Activated naive CD8-positive, alpha-beta T cell treated with anti-CD3 and anti-CD28 coated beads, Interleukin-2, amount 10 ng/mL, durations not matched to agents 7 days and 5 days (primary cell): ENCODE measurements around the gene NPHS1. TPM values are rescaled to one million over a fixed set of nuclear protein-coding genes. Genes with fewer than 3 reads are reported as not detected.
"Not testable (repeated sequence)": the region's sequence is repeated elsewhere in the genome, so short reads cannot be mapped to it uniquely, and the experiment has no call there.

Source experiments
- ATAC-seq: fragments of 150-1000 bp; cut with Tn5 transposase; one replicate; pipeline ENCODE4 v1.10.0; 2021; ENCODE audit warnings: low read depth, moderate library complexity
- POLR2A ChIA-PET: fragments of 350-600 bp; sonication (Branson Sonifier 250); formaldehyde crosslinking; loops from one replicate; lab custom pipeline; 2021; ENCODE audit warnings: antibody characterized with exemption; lab: Charles Lee
- DNase-seq: peaks from one replicate; pipeline ENCODE4 v3.0.0; 2021
- H3K27ac Mint-ChIP-seq: one replicate; pipeline ENCODE4 v1.8.0; 2022; ENCODE audit warnings: mild to moderate bottlenecking, mixed read lengths
- H3K27me3 Mint-ChIP-seq: one replicate; pipeline ENCODE4 v1.8.0; 2022; ENCODE audit warnings: mild to moderate bottlenecking, moderate library complexity, mixed read lengths
- H3K36me3 Mint-ChIP-seq: one replicate; pipeline ENCODE4 v1.8.0; 2021; ENCODE audit warnings: mild to moderate bottlenecking, mixed read lengths
- H3K4me1 Mint-ChIP-seq: one replicate; pipeline ENCODE4 v1.8.0; 2021; ENCODE audit warnings: mixed read lengths
- H3K4me3 Mint-ChIP-seq: one replicate; pipeline ENCODE4 v1.8.0; 2022; ENCODE audit warnings: mild to moderate bottlenecking, moderate library complexity, mixed read lengths
- H3K9me3 Mint-ChIP-seq: one replicate; pipeline ENCODE4 v1.8.0; 2021; ENCODE audit warnings: mixed read lengths
- total RNA-seq, 2 experiments: library from RNA; stranded (reverse); gene quantifications; one replicate each; pipeline ENCODE4 v1.2.3, GENCODE V29; 2021

NPHS1 gene
- total RNA-seq, 2 experiments from 2014 or later: 0.40 TPM; not detected in 1

GRCh38 chr19:35811317-35812219, 40.7 kb downstream of the NPHS1 start:
- Mint-ChIP-seq H3K27ac (no peak overlapping the region), H3K9me3 (no peaks in the 10 kb centered on the region), H3K27me3 (peaks cover 21% of the 10 kb centered on the region), H3K4me3 (no peak overlapping the region), H3K4me1 (no peaks in the 10 kb centered on the region), H3K36me3 (no peaks in the 10 kb centered on the region)
- POLR2A ChIA-PET: no interaction called here
- DNase-seq (no peak), ATAC-seq (no peak)

- Mint-ChIP-seq H3K4me3 (no peak overlapping the region), H3K27me3 (peaks cover 13% of the 10 kb centered on the region), H3K4me1 (peaks cover 9% of the 10 kb centered on the region), H3K9me3 (no peaks in the 10 kb centered on the region), H3K27ac (no peak overlapping the region), H3K36me3 (no peaks in the 10 kb centered on the region)
- ATAC-seq: no peak
- DNase-seq: no peak
- POLR2A ChIA-PET: no interaction called here
Measured at GRCh38 chr19:35807633-35808032, 44.7 kb downstream of the NPHS1 start.

- Mint-ChIP-seq H3K4me1 (peaks cover 9% of the 10 kb centered on the region), H3K9me3 (no peaks in the 10 kb centered on the region), H3K4me3 (no peak overlapping the region), H3K27me3 (peaks cover 13% of the 10 kb centered on the region), H3K27ac (no peak overlapping the region), H3K36me3 (no peaks in the 10 kb centered on the region)
- no peak for ATAC-seq
- no peak for DNase-seq
- POLR2A ChIA-PET: no interaction called here
Measured at GRCh38 chr19:35806597-35806996, 45.7 kb downstream of the NPHS1 start.

- peaks cover 8% of the 10 kb centered on the region for H3K27me3 Mint-ChIP-seq
- no peak for DNase-seq
- H3K27ac Mint-ChIP-seq: no peak overlapping the region
- no peak overlapping the region for H3K4me3 Mint-ChIP-seq
- no peaks in the 10 kb centered on the region for H3K9me3 Mint-ChIP-seq
- peaks cover 9% of the 10 kb centered on the region for H3K4me1 Mint-ChIP-seq
- ATAC-seq: no peak
- POLR2A ChIA-PET: no interaction called here
- H3K36me3 Mint-ChIP-seq: no peaks in the 10 kb centered on the region
Measured at GRCh38 chr19:35805526-35806102, 46.7 kb downstream of the NPHS1 start.

GRCh38 chr19:35801828-35802227, 50.5 kb downstream of the NPHS1 start:
- DNase-seq (no peak), ATAC-seq (no peak)
- Mint-ChIP-seq H3K4me1 (peaks cover 14% of the 10 kb centered on the region), H3K9me3 (no peaks in the 10 kb centered on the region), H3K27me3 (peaks cover 24% of the 10 kb centered on the region), H3K27ac (no peak overlapping the region), H3K36me3 (no peaks in the 10 kb centered on the region), H3K4me3 (no peak overlapping the region)
- POLR2A ChIA-PET: no interaction called here

GRCh38 chr19:35797663-35798062, 54.6 kb downstream of the NPHS1 start:
- Mint-ChIP-seq H3K4me1 (peaks cover 6% of the 10 kb centered on the region), H3K9me3 (no peaks in the 10 kb centered on the region), H3K36me3 (no peaks in the 10 kb centered on the region), H3K4me3 (no peak overlapping the region), H3K27ac (no peak overlapping the region), H3K27me3 (peaks cover 40% of the 10 kb centered on the region)
- no peak for DNase-seq
- POLR2A ChIA-PET: interaction anchor here (0.5 kb wide), 1 partner anchor 92 kb away, joined by 3 read pairs; no protein-coding TSS in a partner anchor
- peak; percentile 36 for ATAC-seq

- DNase-seq: no peak
- H3K27me3 Mint-ChIP-seq: peaks cover 40% of the 10 kb centered on the region
- H3K4me1 Mint-ChIP-seq: peaks cover 6% of the 10 kb centered on the region
- POLR2A ChIA-PET: no interaction called here
- H3K36me3 Mint-ChIP-seq: no peaks in the 10 kb centered on the region
- ATAC-seq: no peak
- no peak overlapping the region for H3K4me3 Mint-ChIP-seq
- H3K9me3 Mint-ChIP-seq: no peaks in the 10 kb centered on the region
- H3K27ac Mint-ChIP-seq: no peak overlapping the region
Measured at GRCh38 chr19:35796645-35797542, 55.4 kb downstream of the NPHS1 start.

- H3K36me3 Mint-ChIP-seq, H3K4me1 Mint-ChIP-seq, H3K27ac Mint-ChIP-seq, DNase-seq, H3K4me3 Mint-ChIP-seq, ATAC-seq, H3K9me3 Mint-ChIP-seq, POLR2A ChIA-PET: not testable (repeated sequence)
- H3K27me3 Mint-ChIP-seq: peaks cover 40% of the 10 kb centered on the region
Measured at GRCh38 chr19:35795564-35795963, 56.7 kb downstream of the NPHS1 start.

GRCh38 chr19:35793381-35794165, 58.7 kb downstream of the NPHS1 start:
- no peak for ATAC-seq
- H3K27me3 Mint-ChIP-seq: peaks cover 33% of the 10 kb centered on the region
- no peaks in the 10 kb centered on the region for H3K36me3 Mint-ChIP-seq
- POLR2A ChIA-PET: no interaction called here
- no peaks in the 10 kb centered on the region for H3K9me3 Mint-ChIP-seq
- DNase-seq: no peak
- peaks cover 6% of the 10 kb centered on the region for H3K4me1 Mint-ChIP-seq
- no peak overlapping the region for H3K27ac Mint-ChIP-seq
- no peak overlapping the region for H3K4me3 Mint-ChIP-seq

- no peak overlapping the region for H3K27ac Mint-ChIP-seq
- peaks cover 26% of the 10 kb centered on the region for H3K27me3 Mint-ChIP-seq
- H3K4me3 Mint-ChIP-seq: no peak overlapping the region
- POLR2A ChIA-PET: no interaction called here
- DNase-seq: no peak
- H3K4me1 Mint-ChIP-seq: peaks cover 6% of the 10 kb centered on the region
- H3K36me3 Mint-ChIP-seq: no peaks in the 10 kb centered on the region
- no peaks in the 10 kb centered on the region for H3K9me3 Mint-ChIP-seq
- no peak for ATAC-seq
Measured at GRCh38 chr19:35792888-35793287, 59.4 kb downstream of the NPHS1 start.

- ATAC-seq (no peak), DNase-seq (no peak)
- no peaks in the 10 kb centered on the region for H3K9me3 Mint-ChIP-seq
- H3K36me3 Mint-ChIP-seq: no peaks in the 10 kb centered on the region
- POLR2A ChIA-PET: no interaction called here
- H3K4me1 Mint-ChIP-seq: peaks cover 5% of the 10 kb centered on the region
- peaks cover 21% of the 10 kb centered on the region for H3K27me3 Mint-ChIP-seq
- H3K27ac Mint-ChIP-seq: no peak overlapping the region
- no peak overlapping the region for H3K4me3 Mint-ChIP-seq
Measured at GRCh38 chr19:35792312-35792711, 60.0 kb downstream of the NPHS1 start.

- Mint-ChIP-seq H3K4me3 (no peak overlapping the region), H3K27me3 (peaks cover 16% of the 10 kb centered on the region), H3K9me3 (no peaks in the 10 kb centered on the region), H3K27ac (no peak overlapping the region), H3K36me3 (no peaks in the 10 kb centered on the region), H3K4me1 (peaks cover under 1% of the 10 kb centered on the region)
- no peak for DNase-seq
- POLR2A ChIA-PET: no interaction called here
- no peak for ATAC-seq
Measured at GRCh38 chr19:35791814-35792279, 60.5 kb downstream of the NPHS1 start.
